Measurements from ENCODE around the gene PLEKHG4B.

Gene PLEKHG4B

DNA sequence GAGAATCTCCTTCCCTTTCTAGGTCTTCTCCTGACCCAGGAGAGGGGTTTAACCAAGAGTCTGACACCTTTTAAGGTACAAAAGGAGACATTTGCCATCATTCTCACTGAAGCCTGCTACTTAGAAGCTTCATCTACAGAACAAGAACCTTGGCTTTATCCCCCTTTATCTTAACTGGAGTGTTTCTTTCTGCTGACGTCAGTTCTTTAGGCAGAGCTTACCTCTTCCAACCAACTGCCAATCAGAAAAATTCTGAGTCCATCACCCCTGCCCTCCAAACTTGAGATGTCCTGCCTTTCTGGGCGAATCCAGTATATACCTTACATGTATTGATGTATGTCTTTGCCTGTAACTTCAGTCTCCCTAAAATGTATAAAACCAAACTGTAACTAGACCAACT, 37.2 kb downstream of the PLEKHG4B start:
- no peak for DNase-seq (ENCODE audit: low spot score)

DNA sequence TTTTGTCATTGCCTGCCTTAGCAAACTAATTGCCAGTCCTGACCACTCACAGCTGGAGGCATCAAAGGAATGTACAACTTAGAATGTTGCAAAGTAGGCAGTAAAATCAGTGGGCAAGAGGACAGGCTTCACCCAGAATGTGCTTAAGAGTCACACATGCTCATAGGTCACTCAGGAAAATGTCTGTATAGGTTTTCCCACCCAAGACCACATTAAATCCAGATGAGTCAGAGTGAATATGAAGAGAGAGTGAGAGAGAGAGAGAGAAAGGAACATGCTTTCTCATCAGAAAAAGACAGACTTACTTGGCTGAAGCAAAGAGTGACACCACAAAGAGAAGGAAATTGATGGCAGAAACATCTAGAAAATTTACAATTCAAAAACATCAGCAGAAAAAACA, 37.9 kb downstream of the PLEKHG4B start:
- DNase-seq (ENCODE audit: low spot score), result no peak

DNA sequence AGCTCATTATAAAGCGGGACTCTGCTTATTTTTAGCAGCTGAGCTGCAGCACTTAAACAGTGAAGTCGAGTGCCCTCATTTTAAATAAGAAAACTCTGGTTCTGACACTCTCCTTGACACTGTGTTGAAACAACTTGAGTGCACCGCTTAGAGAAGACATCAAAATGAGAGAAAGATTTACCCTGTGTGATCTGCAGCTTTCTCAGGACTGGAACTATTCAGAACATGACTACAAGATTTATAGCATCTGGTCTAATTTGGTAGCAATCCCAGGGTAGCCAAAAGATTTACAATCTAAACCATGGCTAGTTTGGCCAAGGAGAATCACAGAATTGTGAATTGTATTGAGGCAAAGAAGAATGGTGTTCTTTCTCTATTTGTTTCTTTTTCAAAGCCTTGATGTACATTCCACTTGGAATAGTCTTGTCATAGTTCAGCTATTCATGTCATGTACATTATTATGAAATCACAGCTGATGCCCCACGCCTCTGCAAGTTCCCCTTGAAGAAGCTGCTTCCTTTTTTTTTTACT, 38.7 kb downstream of the PLEKHG4B start:
- no peak for DNase-seq (ENCODE audit: low spot score)

DNA sequence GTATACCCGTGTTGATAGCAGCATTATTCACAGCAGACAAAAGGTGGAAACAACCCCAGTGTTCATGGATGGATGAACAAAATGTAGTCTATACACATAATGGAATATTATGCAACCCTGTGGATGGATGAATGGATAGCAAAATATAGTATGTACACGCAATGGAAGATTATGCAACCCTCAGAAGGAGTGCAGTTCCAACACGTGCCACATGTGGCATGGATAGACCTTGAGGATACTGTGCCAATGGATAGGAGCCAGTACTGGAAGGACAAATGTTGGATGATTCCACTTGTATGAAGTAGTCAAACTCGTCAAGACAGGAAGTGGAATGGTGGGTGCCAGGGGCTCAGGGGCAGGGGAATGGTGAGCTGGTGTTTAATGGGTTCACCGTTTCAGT, 44.9 kb downstream of the PLEKHG4B start:
- DNase-seq (ENCODE audit: low spot score), result no peak

DNA sequence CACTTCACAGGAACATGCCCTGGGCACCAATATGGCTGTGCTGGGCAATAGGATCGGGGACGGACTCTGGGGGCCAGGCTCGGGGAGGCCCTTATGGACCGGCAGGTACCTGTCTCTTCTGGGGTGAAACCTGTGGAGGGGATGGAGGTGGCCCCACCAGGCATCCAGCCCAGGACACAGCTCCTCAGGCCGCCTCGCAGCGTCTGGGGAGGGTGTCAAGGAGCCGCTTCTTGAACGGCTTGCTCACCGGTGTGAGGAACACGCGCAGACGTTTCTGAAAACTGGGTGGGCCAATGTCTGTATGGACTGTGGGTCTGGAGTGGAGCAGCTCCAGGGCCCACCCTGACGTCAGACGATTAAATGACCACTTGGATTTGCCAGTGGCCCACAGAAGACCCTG, 45.8 kb downstream of the PLEKHG4B start:
- no peak for DNase-seq (ENCODE audit: low spot score)

DNA sequence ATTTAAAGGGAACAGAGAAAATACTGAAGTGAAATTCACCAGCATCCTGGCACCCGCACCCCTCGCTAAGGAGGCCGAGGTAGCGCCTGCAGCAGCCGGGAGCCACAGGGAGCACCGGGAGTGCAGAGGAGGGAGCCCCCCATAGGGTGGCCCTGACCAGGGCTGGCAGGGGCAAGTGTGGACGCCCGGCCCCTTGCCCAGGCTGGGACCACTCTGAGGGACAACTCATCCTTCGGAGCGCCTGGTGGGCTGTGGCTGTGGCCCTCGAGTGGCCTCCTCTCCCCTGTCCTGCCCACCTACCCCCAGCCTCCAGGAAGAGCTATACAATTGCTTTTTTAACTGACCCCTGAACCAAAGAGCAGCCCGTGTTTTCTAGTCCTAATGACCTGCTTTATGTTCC, 47.0 kb downstream of the PLEKHG4B start:
- no peak for DNase-seq (ENCODE audit: low spot score)

DNA sequence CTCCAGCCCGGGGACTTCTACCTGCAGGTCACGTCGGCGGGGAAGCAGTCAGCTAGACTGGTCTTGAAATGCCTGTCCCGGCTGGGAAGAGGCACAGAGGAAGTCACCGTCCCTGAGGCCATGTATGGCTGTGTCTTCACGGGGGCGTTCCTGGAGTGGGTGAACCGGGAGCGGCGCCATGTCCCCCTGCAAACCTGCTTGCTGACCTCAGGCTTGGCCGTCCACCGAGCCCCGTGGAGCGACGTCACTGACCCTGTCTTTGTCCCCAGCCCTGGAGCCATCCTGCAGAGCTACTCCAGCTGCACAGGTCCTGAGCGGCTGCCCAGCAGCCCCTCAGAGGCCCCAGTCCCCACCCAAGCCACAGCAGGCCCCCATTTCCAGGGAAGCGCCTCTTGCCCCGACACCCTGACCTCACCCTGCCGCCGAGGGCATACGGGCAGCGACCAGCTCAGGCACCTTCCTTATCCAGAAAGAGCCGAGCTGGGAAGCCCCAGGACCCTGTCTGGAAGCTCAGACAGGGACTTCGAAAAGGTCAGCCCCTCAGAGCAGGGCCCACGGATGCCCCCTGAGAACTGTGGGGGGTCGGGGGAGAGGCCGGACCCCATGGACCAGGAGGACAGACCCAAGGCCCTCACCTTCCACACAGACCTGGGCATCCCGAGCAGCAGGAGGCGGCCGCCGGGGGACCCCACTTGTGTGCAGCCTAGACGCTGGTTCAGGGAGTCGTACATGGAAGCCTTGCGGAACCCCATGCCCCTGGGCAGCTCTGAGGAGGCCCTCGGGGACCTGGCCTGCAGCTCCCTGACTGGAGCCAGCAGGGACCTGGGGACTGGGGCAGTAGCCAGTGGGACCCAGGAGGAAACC, 47.8 kb downstream of the PLEKHG4B start:
- DNase-seq (ENCODE audit: low spot score), result no peak

DNA sequence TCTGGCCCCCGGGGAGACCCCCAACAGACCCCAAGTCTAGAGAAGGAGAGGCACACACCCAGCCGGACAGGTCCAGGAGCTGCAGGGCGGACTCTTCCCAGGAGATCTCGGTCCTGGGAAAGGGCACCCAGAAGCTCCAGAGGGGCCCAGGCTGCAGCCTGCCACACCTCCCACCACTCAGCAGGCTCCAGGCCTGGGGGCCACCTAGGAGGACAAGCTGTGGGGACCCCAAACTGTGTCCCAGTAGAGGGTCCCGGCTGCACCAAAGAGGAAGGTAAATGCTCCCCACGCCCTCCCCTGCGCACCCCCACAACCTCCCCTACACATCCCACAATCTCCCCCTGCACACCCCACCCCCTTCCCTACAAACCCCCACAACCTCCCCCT, 48.5 kb downstream of the PLEKHG4B start:
- DNase-seq (ENCODE audit: low spot score), result no peak

DNA sequence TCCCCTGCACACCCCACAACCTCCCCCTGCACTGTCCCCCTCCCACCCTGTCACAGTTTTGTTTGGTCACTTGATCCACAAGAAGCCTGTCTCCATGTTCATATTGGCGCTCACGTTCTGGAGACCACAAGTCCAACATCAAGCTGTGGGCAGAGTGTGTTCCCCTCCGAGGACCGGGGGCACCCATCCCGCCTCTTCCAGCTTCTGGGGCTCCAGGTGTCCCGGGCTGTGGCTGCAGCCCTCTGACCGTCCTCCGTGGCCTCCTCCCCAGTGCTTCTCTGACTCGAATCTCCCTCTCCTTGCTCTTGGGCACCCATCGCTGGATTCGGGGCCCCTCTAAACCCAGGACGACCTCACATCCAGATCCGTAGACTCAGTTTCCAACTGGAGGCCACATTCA, 49.2 kb downstream of the PLEKHG4B start:
- no peak for DNase-seq (ENCODE audit: low spot score)

DNA sequence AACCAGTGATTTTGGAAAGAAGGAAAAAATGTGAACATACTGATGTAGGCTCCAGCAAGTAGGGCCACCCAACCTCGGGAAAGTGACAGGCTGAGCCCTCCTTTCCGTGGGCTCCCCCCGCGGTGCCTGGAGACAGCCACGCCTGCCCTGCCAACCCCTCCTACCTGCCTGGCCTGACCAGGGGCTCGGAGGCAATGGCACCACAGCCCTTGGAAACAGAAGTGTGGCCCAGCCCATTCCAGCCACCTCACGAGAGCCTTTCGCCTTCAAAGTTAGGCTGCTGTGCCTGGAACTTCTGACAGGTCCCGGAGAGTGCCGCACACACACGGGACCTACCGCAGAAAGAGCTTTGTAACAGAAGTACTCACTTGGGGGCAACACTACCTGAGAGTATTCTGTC, 49.8 kb downstream of the PLEKHG4B start:
- no peak for DNase-seq (ENCODE audit: low spot score)

DNA sequence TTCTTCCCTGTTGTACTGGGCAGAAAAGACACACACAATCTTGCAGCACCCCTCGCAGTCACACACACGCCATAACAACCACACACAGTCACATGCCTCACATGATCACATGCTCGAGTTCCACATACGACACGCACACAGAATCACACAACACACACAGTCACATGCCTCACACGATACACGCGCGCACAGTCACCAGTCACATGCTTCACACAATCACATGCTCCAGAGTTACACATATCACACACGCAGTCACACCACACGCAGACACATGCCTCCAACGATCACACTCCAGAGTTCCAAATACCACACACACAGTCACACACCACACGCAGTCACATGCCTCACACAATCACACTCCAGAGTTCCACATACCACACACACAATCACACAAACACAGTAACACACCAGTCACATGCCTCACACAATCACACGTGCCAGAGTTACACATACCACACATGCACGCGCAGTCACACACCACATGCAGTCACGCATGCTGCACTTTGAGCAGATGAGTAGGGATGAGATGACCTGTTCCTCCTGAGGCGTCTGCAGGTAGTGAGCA, 50.4 kb downstream of the PLEKHG4B start:
- DNase-seq (ENCODE audit: low spot score), result no peak

DNA sequence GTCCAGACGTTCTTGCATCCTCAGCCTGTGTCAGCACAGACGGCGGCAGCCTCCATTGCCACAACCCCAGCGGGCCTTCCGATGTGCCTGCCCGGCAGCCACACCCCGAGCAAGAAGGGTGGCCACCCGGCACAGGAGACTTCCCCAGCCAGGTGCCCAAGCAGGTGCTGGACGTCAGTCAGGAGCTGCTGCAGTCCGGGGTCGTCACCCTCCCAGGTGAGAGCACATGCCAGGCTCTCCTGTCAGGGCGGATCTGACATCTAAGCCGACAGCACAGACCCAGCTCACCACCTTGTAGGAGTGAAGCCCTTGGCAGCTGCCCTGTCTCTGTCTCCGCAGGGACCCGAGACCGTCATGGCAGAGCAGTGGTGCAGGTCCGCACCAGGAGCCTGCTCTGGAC, 51.1 kb downstream of the PLEKHG4B start:
- DNase-seq (ENCODE audit: low spot score), result no peak

DNA sequence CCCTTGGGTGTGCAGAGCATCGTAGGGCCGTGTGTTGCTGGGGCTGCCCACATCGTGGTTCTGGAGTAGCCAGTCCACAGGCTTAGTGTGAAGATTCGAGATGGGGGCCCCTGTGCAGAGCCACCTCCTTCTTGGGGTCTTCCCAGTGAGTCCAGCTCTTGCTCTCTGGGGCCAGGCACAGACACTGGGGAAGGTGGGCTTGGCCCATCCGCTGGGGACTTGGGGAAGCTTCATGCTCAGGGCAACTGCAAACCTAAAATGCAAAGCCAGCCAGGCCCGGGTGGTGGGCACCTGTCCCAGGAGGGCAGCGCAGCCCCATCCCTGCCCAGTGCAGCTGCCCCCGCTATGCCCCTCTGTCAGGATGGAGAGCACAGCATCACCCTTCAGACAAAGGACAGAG, 53.0 kb downstream of the PLEKHG4B start:
- no peak for DNase-seq (ENCODE audit: low spot score)

DNA sequence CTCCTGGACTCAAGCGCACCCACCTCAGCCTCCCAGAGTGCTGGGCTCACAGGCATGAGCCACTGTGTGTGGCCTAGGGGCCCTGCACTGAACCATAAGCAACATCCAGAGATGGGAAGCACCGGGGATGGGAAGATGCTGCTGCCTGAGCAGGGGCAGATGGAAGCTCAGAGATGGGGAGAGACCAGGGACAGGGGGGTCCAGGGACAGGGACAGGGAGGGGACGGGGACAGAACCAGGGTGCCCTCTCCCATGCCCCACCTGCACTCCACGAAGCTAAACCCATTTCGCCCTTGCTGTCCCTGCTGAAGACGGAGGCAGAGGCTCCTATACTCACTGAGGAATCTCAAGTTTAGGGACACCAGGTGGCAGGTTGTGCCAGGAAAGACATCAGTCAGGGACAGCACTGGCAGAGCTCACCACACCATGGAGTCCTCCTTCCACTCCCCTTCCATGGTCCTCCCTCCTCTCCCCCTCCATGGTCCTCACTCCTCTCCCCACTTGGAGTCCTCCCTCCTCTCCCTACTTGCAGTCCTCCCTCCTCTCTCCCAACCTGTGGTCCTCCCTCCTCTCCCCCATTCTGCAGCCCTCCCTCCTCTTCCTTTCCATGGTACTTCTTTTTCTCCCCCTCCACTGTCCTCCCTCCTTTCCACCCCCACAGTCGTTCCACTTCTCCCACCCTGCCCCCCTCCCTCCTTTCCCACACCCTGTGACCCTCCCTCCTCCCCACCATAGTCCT, 53.8 kb downstream of the PLEKHG4B start:
- DNase-seq (ENCODE audit: low spot score), result no peak

DNA sequence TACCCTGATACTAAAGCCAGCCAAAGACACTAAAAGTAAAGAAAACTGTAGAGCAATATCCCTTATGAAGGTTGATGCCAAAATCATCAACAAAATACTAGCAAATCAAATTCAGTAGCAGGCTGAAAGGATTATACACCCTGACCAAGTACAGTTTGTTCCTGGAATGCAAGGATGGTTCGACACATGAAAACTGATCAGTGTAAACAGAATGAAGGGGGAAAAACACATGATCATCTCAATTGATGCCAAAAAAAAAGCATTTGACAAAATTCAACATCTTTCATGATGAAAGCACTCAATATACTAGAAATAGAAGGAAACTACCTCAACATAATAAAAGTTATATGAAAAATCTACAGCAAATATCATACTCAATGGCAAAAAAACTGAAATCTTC, 55.8 kb downstream of the PLEKHG4B start:
- no peak for DNase-seq (ENCODE audit: low spot score)

DNA sequence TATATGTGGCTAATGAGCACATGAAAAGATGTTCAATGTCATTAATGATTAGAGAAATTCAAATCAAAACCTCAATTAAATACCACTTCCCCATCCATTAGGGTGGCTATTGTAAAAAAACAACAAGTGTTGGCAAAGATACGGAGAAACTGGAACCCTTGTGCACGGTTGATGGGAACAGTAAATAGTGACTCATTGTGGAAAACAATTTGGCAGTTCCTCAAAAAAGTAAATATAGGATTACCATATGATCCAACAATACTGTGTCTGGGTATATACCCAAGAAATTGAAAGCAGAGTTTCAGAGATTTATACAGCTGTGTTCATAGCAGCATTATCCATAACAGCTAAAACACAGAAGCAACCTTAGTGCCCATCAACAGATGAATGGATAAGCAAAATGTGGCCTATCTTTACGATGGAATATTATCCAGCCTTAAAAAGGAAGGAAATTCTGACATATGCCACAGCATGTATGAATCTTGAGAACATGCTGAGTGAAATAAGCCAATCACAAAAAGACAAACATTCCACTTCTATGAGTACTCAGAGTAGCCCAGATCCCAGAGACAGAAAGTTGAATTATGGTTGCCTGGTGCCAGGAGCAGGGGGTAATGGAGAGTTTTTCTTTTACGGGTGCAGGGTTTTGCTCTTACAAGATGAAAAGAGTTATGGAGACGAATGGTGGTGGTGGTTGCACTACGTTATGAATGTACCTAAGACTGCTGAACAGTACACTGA, 57.9 kb downstream of the PLEKHG4B start:
- no peak for DNase-seq (ENCODE audit: low spot score)

DNA sequence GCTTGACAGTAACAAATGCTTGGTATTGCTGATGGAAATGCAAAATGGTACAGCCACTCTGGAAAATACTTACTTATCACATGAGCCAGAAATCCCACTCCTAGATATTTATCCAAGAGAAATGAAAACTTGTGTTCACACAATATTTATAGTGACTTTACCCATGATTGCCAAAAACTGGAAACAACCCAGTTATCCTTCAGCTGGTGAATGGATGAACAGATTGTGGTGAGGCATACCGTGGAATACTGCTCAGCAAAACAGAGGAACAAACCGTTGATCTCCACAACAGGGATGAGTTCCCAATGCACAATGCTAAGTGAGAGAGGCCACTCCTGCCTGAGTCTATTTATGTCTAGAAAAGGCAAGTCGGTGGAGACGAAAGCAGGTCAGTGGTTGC, 58.8 kb downstream of the PLEKHG4B start:
- no peak for DNase-seq (ENCODE audit: low spot score)

DNA sequence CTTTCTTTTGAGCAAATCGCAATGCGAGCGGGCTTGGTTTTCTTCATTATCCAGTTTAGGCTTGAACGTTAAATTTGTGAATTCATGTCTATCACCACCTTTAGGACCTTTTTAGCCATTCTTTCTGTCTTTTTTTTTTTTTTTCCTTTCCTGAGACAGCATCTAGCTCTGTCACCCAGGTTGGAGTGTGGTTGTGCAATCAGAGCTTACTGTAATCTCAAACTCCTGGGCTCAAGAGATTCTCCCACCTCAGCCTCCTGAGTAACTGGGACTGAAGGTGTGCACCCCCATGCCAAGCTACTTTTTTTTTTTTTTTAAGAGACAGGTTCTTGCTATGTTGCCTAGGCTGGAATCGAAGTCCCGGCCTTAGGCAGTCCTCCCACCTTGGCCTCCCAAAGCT, 60.1 kb downstream of the PLEKHG4B start:
- no peak for DNase-seq (ENCODE audit: low spot score)

DNA sequence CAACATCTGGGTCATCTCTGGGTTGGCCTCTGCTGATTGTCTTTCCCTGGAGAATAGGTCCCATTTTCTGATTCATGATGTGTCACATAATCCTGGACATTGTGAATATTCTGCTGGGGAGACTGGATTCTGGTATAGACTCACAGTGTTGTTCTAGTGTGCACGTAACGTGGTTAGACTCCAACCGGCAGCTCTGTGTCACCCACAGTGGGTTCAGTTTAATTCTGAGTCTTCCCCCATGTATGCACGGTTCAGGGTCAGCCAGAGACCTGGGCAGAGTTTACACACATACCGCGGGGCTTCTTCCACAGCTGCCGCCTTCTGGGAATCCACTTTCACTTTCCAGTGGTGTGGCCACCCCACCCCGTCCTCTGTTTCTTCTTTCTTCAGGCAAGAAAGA, 61.3 kb downstream of the PLEKHG4B start:
- DNase-seq (ENCODE audit: low spot score), result no peak

DNA sequence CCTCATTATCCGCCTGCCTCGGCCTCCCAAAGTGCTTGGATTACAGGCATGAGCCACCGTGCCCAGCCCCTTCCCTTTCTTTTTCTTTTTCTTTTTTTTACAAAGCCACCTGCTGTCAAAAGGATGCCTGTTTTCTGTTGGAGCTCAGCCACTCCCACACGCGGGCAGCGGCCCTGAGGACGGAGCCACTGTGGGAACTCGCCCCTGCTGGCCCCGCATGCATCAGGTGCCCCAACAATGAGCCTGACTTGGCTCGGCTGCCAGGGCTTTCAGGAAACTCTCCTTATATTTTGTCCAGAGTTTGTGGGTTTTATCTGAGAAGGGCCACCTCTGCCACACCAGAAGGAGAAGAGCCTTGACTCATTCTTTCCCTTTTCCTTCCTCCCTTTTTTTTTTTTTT, 62.3 kb downstream of the PLEKHG4B start:
- DNase-seq (ENCODE audit: low spot score), result no peak

DNA sequence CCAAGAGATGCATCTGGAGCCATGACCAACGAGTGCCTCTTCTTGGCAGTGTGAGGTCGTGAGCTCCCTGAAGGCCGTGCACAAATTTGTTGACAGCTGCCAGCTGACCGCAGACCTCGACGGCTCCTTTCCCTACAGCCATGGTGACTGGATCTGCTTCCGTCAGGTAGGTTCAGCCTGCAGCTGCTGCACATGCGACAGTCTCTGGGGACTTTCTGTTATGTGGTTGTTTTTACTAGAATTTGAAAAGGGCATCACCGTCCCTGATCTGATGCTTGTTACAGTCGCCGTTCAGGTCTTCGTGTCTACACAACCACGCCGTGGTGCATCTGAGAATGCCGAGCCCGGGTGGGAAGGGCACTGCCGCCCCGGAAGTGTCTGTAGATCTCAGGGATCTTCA, 62.9 kb downstream of the PLEKHG4B start:
- no peak for DNase-seq (ENCODE audit: low spot score)

DNA sequence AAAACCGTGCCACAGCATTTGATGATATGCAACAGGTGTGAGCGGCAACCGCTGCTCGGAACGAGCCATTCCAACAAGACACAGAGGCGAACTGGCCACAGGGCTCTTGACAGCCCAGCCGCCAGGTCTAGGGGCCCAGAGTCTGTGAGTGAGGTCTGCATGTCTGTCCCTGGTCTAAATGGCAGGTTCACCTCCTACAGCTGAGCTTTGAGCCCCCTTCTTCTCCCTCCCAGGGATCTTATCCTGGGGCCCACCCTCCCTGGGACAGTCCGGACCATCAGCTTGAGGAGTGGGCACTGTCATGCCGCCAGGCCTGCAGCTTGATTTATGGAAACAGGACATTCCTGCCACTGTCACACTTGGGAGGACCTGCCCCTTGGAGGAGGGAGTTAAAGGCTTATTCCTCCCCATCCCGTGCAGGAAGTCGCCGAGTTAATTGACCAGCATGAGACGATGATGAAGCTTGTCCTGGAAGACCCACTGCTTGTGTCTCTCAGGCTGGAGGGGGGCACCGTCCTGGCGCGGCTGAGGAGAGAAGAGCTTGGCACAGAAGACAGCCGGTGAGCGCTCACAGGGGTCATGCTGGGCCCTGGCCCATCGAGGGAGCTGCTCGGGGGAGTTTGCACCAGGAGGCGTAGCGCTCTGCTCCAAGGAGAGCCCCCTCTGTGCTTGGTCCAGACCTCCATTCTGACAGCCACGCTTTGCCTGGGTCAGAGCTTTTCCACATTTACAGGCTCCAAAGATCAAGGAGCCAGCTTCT, 63.9 kb downstream of the PLEKHG4B start:
- no peak for DNase-seq (ENCODE audit: low spot score)
